ENCODE results near the gene TPSB2. TPM values are rescaled to one million over a fixed set of nuclear protein-coding genes. Genes with fewer than 3 reads are reported as not detected.

TPSB2 gene
- total RNA-seq, 1 donor from 2014 or later: 181 TPM

DNA sequence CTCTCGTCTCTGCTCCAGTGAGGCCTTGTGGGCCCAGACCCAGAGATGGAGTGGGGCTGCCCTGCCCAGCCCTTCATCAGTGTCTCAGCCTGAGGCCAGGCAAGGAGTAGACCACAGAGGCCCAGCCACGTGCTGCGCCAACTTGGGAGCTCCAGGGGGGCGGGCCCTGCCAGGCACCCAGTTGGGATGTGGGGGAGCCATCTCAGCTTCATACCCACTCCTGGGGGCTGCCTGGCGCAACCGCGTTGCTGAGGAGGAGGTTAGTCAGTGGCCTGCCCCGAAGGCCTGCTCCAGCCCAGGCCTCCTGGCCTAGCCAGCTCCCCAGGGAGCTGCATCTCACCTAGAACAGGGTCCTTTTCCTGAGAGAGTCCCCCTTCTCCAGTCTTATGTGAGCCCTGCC is 16.8 kb downstream of the TPSB2 start:
- ATAC-seq (no peak), DNase-seq (no peak)
- no peaks in the 10 kb centered on the region for H3K27me3 ChIP-seq
- no peaks in the 10 kb centered on the region for H3K9me3 ChIP-seq
- no peak overlapping the region for H3K27ac ChIP-seq
- H3K4me1 ChIP-seq: no peaks in the 10 kb centered on the region
- intact Hi-C loops (cut with DNase I): no loop called here
- TF ChIP-seq, protein P1, sequence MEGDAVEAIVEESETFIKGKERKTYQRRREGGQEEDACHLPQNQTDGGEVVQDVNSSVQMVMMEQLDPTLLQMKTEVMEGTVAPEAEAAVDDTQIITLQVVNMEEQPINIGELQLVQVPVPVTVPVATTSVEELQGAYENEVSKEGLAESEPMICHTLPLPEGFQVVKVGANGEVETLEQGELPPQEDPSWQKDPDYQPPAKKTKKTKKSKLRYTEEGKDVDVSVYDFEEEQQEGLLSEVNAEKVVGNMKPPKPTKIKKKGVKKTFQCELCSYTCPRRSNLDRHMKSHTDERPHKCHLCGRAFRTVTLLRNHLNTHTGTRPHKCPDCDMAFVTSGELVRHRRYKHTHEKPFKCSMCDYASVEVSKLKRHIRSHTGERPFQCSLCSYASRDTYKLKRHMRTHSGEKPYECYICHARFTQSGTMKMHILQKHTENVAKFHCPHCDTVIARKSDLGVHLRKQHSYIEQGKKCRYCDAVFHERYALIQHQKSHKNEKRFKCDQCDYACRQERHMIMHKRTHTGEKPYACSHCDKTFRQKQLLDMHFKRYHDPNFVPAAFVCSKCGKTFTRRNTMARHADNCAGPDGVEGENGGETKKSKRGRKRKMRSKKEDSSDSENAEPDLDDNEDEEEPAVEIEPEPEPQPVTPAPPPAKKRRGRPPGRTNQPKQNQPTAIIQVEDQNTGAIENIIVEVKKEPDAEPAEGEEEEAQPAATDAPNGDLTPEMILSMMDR (IDR thresholded peaks at IDR 0.05): no peak
- H3K4me3 ChIP-seq: no peak overlapping the region
- no peaks in the 10 kb centered on the region for H3K36me3 ChIP-seq

DNA sequence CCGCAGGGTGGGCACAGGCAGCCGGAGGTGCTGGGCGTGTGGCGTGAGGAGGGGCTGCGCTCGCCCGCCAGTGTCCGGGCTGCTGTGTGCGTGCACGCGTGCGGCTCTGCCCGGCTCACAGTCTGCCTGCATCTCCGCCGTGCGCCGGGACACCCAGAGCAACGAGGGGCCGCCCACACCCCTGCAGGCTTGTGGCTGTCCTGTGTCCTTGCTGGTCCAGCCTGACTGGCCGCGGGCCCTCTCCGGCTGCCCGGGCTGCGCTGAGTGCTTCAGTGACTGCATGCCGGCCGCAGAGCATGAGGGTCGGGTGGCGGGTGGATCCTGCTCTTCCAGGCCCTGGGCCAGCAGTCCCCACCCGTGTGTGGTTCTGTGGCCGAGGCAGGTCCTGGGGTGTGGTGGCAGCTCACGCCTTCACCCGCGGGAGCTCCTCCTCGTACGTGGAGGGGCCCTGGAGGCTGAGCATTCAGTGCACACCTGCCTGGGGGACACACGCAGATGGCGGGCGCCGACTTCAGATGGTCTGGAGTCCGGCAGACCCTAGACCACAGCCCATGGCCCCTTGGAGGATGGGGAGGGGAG is 17.3 kb downstream of the TPSB2 start:
- Histone ChIP-seq H3K36me3 (no peaks in the 10 kb centered on the region), H3K27me3 (no peaks in the 10 kb centered on the region)
- TF ChIP-seq, protein P1 (IDR thresholded peaks at IDR 0.05): no peak

DNA sequence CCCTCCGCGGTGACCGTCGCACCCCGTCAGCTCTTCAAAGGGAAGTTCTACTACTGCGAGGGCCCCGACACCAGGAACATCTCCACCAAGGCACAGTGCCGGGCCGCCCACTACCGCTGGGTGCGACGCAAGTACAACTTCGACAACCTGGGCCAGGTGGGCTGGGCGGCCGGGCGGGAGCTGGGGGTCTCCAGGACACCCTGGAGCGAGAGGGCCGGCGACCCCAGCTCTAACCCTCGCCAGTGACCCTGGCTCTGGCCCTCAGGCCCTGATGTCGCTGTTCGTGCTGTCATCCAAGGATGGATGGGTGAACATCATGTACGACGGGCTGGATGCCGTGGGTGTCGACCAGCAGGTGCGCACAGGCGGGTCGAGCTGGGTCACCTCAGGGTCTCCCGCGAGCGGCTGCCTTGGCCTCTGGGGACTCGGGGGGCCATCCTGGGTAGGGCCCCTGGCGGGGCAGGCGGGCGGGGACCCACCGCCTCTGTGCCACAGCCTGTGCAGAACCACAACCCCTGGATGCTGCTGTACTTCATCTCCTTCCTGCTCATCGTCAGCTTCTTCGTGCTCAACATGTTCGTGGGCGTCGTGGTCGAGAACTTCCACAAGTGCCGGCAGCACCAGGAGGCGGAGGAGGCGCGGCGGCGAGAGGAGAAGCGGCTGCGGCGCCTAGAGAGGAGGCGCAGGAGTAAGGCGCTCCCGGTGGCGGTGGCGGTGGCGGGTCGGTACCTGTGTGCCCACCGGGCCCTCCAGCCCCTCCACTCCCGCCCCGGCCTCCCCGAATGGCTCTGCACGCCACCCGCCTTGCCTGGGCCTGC is 18.3 kb downstream of the TPSB2 start:
- no peak overlapping the region for H3K4me3 ChIP-seq
- H3K4me1 ChIP-seq: no peaks in the 10 kb centered on the region
- no peaks in the 10 kb centered on the region for H3K36me3 ChIP-seq
- TF ChIP-seq, protein P1 (IDR thresholded peaks at IDR 0.05): no peak
- ATAC-seq (no peak), DNase-seq (no peak)
- H3K27me3 ChIP-seq: no peaks in the 10 kb centered on the region
- intact Hi-C loops (cut with DNase I): no loop called here
- H3K9me3 ChIP-seq: no peaks in the 10 kb centered on the region
- no peak overlapping the region for H3K27ac ChIP-seq

More for the DNA sequence above, 17.3 kb downstream of the TPSB2 start:
- ATAC-seq: no peak
- Histone ChIP-seq H3K4me3 (no peak overlapping the region), H3K4me1 (no peaks in the 10 kb centered on the region), H3K9me3 (no peaks in the 10 kb centered on the region), H3K27ac (no peak overlapping the region)
- no peak for DNase-seq
- intact Hi-C loops (cut with DNase I): no loop called here

DNA sequence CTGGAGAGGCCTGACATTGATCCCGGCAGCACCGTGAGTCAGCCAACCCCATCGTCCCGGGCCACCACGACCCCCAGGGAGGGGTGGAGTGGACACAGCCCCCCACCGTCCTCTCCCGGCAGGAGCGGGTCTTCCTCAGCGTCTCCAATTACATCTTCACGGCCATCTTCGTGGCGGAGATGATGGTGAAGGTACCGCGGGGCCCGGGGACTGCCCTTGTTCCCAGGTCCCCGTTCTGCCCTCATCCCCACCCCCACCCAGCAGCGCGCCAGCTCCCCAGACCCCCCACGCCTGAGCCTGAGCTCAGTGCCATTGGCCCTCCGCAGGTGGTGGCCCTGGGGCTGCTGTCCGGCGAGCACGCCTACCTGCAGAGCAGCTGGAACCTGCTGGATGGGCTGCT is 19.5 kb downstream of the TPSB2 start:
- Histone ChIP-seq H3K36me3 (no peaks in the 10 kb centered on the region), H3K27me3 (no peaks in the 10 kb centered on the region), H3K9me3 (no peaks in the 10 kb centered on the region), H3K4me1 (no peaks in the 10 kb centered on the region), H3K27ac (no peak overlapping the region), H3K4me3 (no peak overlapping the region)
- DNase-seq (no peak), ATAC-seq (no peak)
- intact Hi-C loops (cut with DNase I): no loop called here
- TF ChIP-seq, protein P1 (IDR thresholded peaks at IDR 0.05): no peak

DNA sequence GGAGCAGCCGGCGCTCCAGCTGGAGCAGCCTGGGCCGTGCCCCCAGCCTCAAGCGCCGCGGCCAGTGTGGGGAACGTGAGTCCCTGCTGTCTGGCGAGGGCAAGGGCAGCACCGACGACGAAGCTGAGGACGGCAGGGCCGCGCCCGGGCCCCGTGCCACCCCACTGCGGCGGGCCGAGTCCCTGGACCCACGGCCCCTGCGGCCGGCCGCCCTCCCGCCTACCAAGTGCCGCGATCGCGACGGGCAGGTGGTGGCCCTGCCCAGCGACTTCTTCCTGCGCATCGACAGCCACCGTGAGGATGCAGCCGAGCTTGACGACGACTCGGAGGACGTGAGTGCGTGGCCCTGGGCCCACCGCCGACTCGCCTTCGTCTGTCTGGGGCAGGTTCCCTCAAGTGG is 20.9 kb downstream of the TPSB2 start:
- H3K27me3 ChIP-seq: no peaks in the 10 kb centered on the region
- H3K9me3 ChIP-seq: no peaks in the 10 kb centered on the region
- TF ChIP-seq, protein P1 (IDR thresholded peaks at IDR 0.05): no peak
- DNase-seq (no peak), ATAC-seq (no peak)
- H3K27ac ChIP-seq: no peak overlapping the region
- intact Hi-C loops (cut with DNase I): no loop called here
- no peak overlapping the region for H3K4me3 ChIP-seq
- no peaks in the 10 kb centered on the region for H3K4me1 ChIP-seq
- no peaks in the 10 kb centered on the region for H3K36me3 ChIP-seq
